H9 (cell line): ENCODE measurements around the gene CDH4. TPM values are rescaled to one million over a fixed set of nuclear protein-coding genes. Genes with fewer than 3 reads are reported as not detected.

ENCODE experiments used
- DNase-seq: peaks from one replicate; pipeline ENCODE4 v3.0.0-alpha.2; 2017
- H2AFZ ChIP-seq: one replicate; pipeline ENCODE4 v1.6.1; 2013; ENCODE audit warnings: mild to moderate bottlenecking, low read length, control low read depth, moderate library complexity
- H2AK5ac ChIP-seq: 2 replicates; pipeline ENCODE4 v1.6.1; 2013; ENCODE audit warnings: low read length, control low read depth, mixed read lengths; ENCODE audit not compliant: insufficient read length
- H2BK120ac ChIP-seq: one replicate; pipeline ENCODE4 v1.6.1; 2013; ENCODE audit warnings: low read depth, mild to moderate bottlenecking, low read length, control low read depth, inconsistent platforms; ENCODE audit not compliant: poor library complexity, severe bottlenecking
- H2BK12ac ChIP-seq: 2 replicates; pipeline ENCODE4 v1.6.1; 2013; ENCODE audit warnings: low read length, control low read depth, mixed read lengths, low read depth; ENCODE audit not compliant: insufficient read length
- H2BK15ac ChIP-seq: 2 replicates; pipeline ENCODE4 v1.6.1; 2013; ENCODE audit warnings: low read depth, low read length, control low read depth
- H2BK20ac ChIP-seq: one replicate; pipeline ENCODE4 v1.6.1; 2013; ENCODE audit warnings: low read depth, mild to moderate bottlenecking, low read length, control low read depth, inconsistent platforms; ENCODE audit not compliant: poor library complexity, severe bottlenecking
- H2BK5ac ChIP-seq: 2 replicates; pipeline ENCODE4 v1.6.1; 2013; ENCODE audit warnings: low read length, control low read depth, mixed read lengths; ENCODE audit not compliant: insufficient read length
- H3K14ac ChIP-seq: 2 replicates; pipeline ENCODE4 v1.6.1; 2013; ENCODE audit warnings: low read length, control low read depth; ENCODE audit not compliant: insufficient read depth
- H3K18ac ChIP-seq: 2 replicates; pipeline ENCODE4 v1.6.1; 2013; ENCODE audit warnings: low read depth, mild to moderate bottlenecking, mixed read lengths, low read length, control low read depth; ENCODE audit not compliant: insufficient read length
- H3K23ac ChIP-seq: 2 replicates; pipeline ENCODE4 v1.6.1; 2013; ENCODE audit warnings: low read length, control low read depth, mixed read lengths, low read depth; ENCODE audit not compliant: insufficient read length
- H3K23me2 ChIP-seq: 2 replicates; pipeline ENCODE4 v1.6.1; 2013; ENCODE audit warnings: low read depth, mild to moderate bottlenecking, mixed read lengths, low read length, control low read depth; ENCODE audit not compliant: insufficient read length, poor library complexity, severe bottlenecking
- H3K27ac ChIP-seq: 2 replicates; pipeline ENCODE4 v1.5.1; 2013; ENCODE audit warnings: low read length, control low read depth, mixed read lengths, low read depth; ENCODE audit not compliant: insufficient read length
- H3K27me3 ChIP-seq: 2 replicates; pipeline ENCODE4 v1.6.1; 2013; ENCODE audit warnings: low read length, control low read depth, inconsistent platforms; ENCODE audit not compliant: insufficient read depth
- H3K4ac ChIP-seq: 2 replicates; pipeline ENCODE4 v1.6.1; 2013; ENCODE audit warnings: low read depth, mild to moderate bottlenecking, control low read depth, inconsistent platforms, low read length, moderate library complexity
- H3K4me1 ChIP-seq: 2 replicates; pipeline ENCODE4 v1.6.1; 2013; ENCODE audit warnings: low read length, control low read depth, inconsistent platforms; ENCODE audit not compliant: insufficient read depth
- H3K4me2 ChIP-seq: 2 replicates; pipeline ENCODE4 v1.6.1; 2013; ENCODE audit warnings: low read length, control low read depth, mixed read lengths; ENCODE audit not compliant: insufficient read length, insufficient read depth
- H3K56ac ChIP-seq: 2 replicates; pipeline ENCODE4 v1.6.1; 2013; ENCODE audit warnings: low read depth, mild to moderate bottlenecking, mixed read lengths, low read length, control low read depth; ENCODE audit not compliant: insufficient read length
- H3K79me1 ChIP-seq: 2 replicates; pipeline ENCODE4 v1.6.1; 2013; ENCODE audit warnings: low read depth, mild to moderate bottlenecking, moderate library complexity, low read length, control low read depth, inconsistent platforms; ENCODE audit not compliant: insufficient read depth, poor library complexity, severe bottlenecking
- H3K79me2 ChIP-seq: 2 replicates; pipeline ENCODE4 v1.6.1; 2013; ENCODE audit warnings: low read length, control low read depth, inconsistent platforms; ENCODE audit not compliant: insufficient read depth
- H3K9ac ChIP-seq: 2 replicates; pipeline ENCODE4 v1.6.1; 2013; ENCODE audit warnings: low read length, control low read depth, mixed read lengths; ENCODE audit not compliant: insufficient read length; ENCODE audit errors: extremely low read depth
- H3K9me3 ChIP-seq: one replicate; pipeline ENCODE4 v1.6.1; 2013; ENCODE audit warnings: low read depth, low read length, inconsistent platforms; ENCODE audit not compliant: control insufficient read depth
- H3T11ph ChIP-seq: one replicate; pipeline ENCODE4 v1.6.1; 2013; ENCODE audit warnings: mild to moderate bottlenecking, low read length, control low read depth, inconsistent platforms
- H4K20me1 ChIP-seq: one replicate; pipeline ENCODE4 v1.6.1; 2013; ENCODE audit not compliant: control insufficient read depth, insufficient read length, insufficient read depth
- H4K5ac ChIP-seq: 2 replicates; pipeline ENCODE4 v1.6.1; 2013; ENCODE audit warnings: low read depth, mild to moderate bottlenecking, mixed read lengths, low read length, control low read depth; ENCODE audit not compliant: insufficient read length
- H4K8ac ChIP-seq: replicated peaks from 2 replicates; pipeline ENCODE4 v1.6.1; 2013; ENCODE audit warnings: low read length, control low read depth, mixed read lengths, low read depth; ENCODE audit not compliant: insufficient read length
- H4K91ac ChIP-seq: 2 replicates; pipeline ENCODE4 v1.6.1; 2013; ENCODE audit warnings: low read depth, mild to moderate bottlenecking, moderate library complexity, mixed read lengths, low read length, control low read depth; ENCODE audit not compliant: insufficient read length
- H3K27ac Mint-ChIP-seq, 3 experiments: 2 replicates in 2 of 3; 3 replicates in 1 of 3; pipeline ENCODE4 v1.8.0; 2020 to 2021; ENCODE audit warnings: mixed read lengths in 3 of 3, mild to moderate bottlenecking in 1 of 3, moderate library complexity in 1 of 3
- H3K27me3 Mint-ChIP-seq: 2 replicates; pipeline ENCODE4 v1.8.0; 2021; ENCODE audit warnings: low read depth, mild to moderate bottlenecking, moderate library complexity, mixed read lengths
- H3K36me3 Mint-ChIP-seq, 3 experiments: 2 replicates in 2 of 3; 3 replicates in 1 of 3; pipeline ENCODE4 v1.8.0; 2020 to 2021; ENCODE audit warnings: low read depth in 3 of 3, mixed read lengths in 3 of 3; ENCODE audit not compliant: insufficient read depth in 1 of 3
- H3K4me1 Mint-ChIP-seq, 2 experiments: 2 replicates each; pipeline ENCODE4 v1.8.0; 2020; ENCODE audit warnings: mixed read lengths in 2 of 2
- H3K4me3 Mint-ChIP-seq, 2 experiments: 2 replicates in 1 of 2; 3 replicates in 1 of 2; pipeline ENCODE4 v1.8.0; 2020 to 2021; ENCODE audit warnings: mild to moderate bottlenecking in 2 of 2, mixed read lengths in 2 of 2, moderate library complexity in 1 of 2
- H3K9me3 Mint-ChIP-seq, 2 experiments: 2 replicates in 1 of 2; 3 replicates in 1 of 2; pipeline ENCODE4 v1.8.0; 2020; ENCODE audit warnings: mild to moderate bottlenecking in 2 of 2, mixed read lengths in 2 of 2, moderate library complexity in 1 of 2
- WGBS: extraction: QIAGEN DNeasy Blood & Tissue Kit; methylation state at CpG from one replicate; pipeline ENCODE4 v1.1.7; 2013; ENCODE audit warnings: missing lambda C conversion rate, low lambda C conversion rate, mixed read lengths; ENCODE audit not compliant: insufficient read length; ENCODE audit errors: extremely low coverage; 5-methylcytosine and 5-hydroxymethylcytosine counted together
- total RNA-seq: library from RNA; stranded (reverse); gene quantifications from 2 replicates; pipeline ENCODE4 v1.2.1, GENCODE V29; 2021
- TF ChIP-seq, protein P1 (sequence below): fragments of 200-600 bp; sonication (generic); conservative IDR thresholded peaks from 3 replicates; pipeline ENCODE4 v1.8.0; 2021; ENCODE audit warnings: antibody characterized with exemption, mild to moderate bottlenecking

The CDH4 gene
- total RNA-seq, 1 experiment from 2014 or later, result 3.0 TPM

DNA sequence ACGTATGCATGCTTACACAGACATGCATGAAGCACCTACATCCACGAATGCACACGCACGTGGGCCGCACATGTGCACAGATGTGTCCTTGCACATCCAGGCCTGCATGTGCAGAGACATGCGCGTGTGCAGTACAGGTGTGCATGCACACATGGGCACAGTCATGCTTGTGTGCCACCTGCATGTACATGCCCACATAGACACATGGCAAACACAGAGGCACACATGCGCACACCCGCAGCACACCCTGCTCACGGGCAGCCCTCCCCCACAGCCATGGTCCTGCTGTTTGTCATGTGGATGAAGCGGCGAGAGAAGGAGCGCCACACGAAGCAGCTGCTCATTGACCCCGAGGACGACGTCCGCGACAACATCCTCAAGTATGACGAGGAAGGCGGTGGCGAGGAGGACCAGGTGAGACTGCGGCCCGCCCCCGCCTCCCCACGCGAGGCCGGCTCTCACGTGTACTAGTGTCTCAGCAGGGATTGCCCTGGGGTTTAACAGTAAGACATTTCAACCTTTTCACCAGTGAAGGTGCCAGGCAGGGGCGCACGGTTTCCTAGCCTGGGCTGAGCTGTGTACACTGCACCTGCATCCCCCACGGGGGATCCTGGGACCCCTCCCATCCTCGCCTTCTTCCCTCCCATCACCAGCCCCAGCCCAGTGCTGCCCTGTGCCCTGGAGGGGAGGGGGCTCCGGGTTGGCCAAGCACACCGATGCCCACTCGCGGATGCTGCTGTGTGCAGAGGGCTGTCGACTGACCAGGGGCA, 680.8 kb downstream of the CDH4 start:
- H3K23me2 ChIP-seq, result no peaks in the 10 kb centered on the region
- no peaks in the 10 kb centered on the region for H3K79me2 ChIP-seq
- no peak overlapping the region for H3K27ac ChIP-seq
- H4K8ac ChIP-seq, result no peak overlapping the region
- no peaks in the 10 kb centered on the region for H3K79me1 ChIP-seq
- H3T11ph ChIP-seq, result no peak overlapping the region
- no peak overlapping the region for H3K9ac ChIP-seq
- H3K4ac ChIP-seq, result no peak overlapping the region
- no peak overlapping the region for H2BK120ac ChIP-seq
- H3K18ac ChIP-seq, result no peak overlapping the region
- TF ChIP-seq, protein P1, sequence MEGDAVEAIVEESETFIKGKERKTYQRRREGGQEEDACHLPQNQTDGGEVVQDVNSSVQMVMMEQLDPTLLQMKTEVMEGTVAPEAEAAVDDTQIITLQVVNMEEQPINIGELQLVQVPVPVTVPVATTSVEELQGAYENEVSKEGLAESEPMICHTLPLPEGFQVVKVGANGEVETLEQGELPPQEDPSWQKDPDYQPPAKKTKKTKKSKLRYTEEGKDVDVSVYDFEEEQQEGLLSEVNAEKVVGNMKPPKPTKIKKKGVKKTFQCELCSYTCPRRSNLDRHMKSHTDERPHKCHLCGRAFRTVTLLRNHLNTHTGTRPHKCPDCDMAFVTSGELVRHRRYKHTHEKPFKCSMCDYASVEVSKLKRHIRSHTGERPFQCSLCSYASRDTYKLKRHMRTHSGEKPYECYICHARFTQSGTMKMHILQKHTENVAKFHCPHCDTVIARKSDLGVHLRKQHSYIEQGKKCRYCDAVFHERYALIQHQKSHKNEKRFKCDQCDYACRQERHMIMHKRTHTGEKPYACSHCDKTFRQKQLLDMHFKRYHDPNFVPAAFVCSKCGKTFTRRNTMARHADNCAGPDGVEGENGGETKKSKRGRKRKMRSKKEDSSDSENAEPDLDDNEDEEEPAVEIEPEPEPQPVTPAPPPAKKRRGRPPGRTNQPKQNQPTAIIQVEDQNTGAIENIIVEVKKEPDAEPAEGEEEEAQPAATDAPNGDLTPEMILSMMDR, result no peak
- H2AFZ ChIP-seq, result no peak overlapping the region
- no peak overlapping the region for H2BK12ac ChIP-seq
- H2BK5ac ChIP-seq, result no peak overlapping the region
- no peak overlapping the region for H3K4me2 ChIP-seq
- H3K27ac Mint-ChIP-seq, result no peak overlapping the region
- H2AK5ac ChIP-seq, result no peak overlapping the region
- H3K4me1 ChIP-seq, result no peaks in the 10 kb centered on the region
- peaks cover 13 to 29% of the 10 kb centered on the region in 2 experiments for H3K4me1 Mint-ChIP-seq
- H3K9me3 Mint-ChIP-seq, result 0 out of 5 replicates have a peak, but pooled peaks cover 0 to 2% of the 10 kb centered on the region in 2 experiments
- H3K14ac ChIP-seq, result no peak overlapping the region; the same call in 1 of the 2 replicates
- H3K27me3 ChIP-seq, result no peaks in the 10 kb centered on the region
- H3K27me3 Mint-ChIP-seq, result no peaks in the 10 kb centered on the region; the same call in none of the 2 replicates
- no peaks in the 10 kb centered on the region for H4K20me1 ChIP-seq
- no peaks in the 10 kb centered on the region for H3K9me3 ChIP-seq
- no CpG with 5 or more reads among the region's 38 CpGs for WGBS
- H2BK20ac ChIP-seq, result no peak overlapping the region
- no peak overlapping the region for H3K23ac ChIP-seq
- H3K56ac ChIP-seq, result no peak overlapping the region
- H2BK15ac ChIP-seq, result no peak overlapping the region
- no peak overlapping the region for H4K5ac ChIP-seq
- H4K91ac ChIP-seq, result no peak overlapping the region
- H3K36me3 Mint-ChIP-seq, result peaks cover 0 to 7% (median 2%) of the 10 kb centered on the region in 3 experiments; a peak in 3 of 7 replicates
- H3K4me3 Mint-ChIP-seq, result no peak overlapping the region
- no peak for DNase-seq
